ENCODE measurements around the gene OVCH1.

The OVCH1 gene

GRCh38 chr12:29497588-29497987 lies at the start of gene OVCH1:
Gene OVCH1, minus strand, starts transcription at chr12:29497686. Its CDS starts 0 bp downstream, at chr12:29497686.
- H3K4me3 ChIP-seq (ENCODE audit: low read depth, low read length): no peak within 1 kb of the TSS
- TF ChIP-seq, protein P1, sequence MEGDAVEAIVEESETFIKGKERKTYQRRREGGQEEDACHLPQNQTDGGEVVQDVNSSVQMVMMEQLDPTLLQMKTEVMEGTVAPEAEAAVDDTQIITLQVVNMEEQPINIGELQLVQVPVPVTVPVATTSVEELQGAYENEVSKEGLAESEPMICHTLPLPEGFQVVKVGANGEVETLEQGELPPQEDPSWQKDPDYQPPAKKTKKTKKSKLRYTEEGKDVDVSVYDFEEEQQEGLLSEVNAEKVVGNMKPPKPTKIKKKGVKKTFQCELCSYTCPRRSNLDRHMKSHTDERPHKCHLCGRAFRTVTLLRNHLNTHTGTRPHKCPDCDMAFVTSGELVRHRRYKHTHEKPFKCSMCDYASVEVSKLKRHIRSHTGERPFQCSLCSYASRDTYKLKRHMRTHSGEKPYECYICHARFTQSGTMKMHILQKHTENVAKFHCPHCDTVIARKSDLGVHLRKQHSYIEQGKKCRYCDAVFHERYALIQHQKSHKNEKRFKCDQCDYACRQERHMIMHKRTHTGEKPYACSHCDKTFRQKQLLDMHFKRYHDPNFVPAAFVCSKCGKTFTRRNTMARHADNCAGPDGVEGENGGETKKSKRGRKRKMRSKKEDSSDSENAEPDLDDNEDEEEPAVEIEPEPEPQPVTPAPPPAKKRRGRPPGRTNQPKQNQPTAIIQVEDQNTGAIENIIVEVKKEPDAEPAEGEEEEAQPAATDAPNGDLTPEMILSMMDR (IDR thresholded peaks at IDR 0.05; ENCODE audit: low read depth, low read length): no peak
- DNase-seq (ENCODE audit: low read depth, low spot score): no peak
- in situ Hi-C loops (cut with HindIII; ENCODE audit: low sequenced_read_pairs): no loop called here

GRCh38 chr12:29547151-29547632 lies 49.7 kb upstream of the OVCH1 start:
- in situ Hi-C loops (cut with HindIII; ENCODE audit: low sequenced_read_pairs): no loop called here
- peak; percentile 40 for DNase-seq (ENCODE audit: low read depth, low spot score)
- TF ChIP-seq, protein P1 (IDR thresholded peaks at IDR 0.05; ENCODE audit: low read depth, low read length): no peak

DNA sequence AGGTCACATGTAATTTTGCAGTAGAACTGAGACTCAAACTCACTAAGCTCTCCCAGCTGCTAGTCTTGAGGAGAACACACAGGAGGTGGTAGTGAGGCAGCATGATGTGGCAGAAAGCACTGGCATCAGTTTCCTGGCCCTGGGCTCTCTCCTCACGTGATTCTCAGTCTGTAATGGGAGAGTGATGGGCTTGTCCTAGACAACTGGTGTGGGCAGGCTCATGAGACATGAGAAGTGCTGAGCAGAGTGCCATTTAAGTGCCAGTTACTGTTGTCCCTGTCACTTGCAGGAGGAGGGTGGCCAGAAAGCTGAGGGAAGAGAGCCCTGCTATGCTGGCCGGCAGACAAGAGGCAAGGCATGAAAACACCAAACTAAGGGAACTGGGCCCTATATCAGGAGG lies 48.5 kb upstream of the OVCH1 start:
- DNase-seq (ENCODE audit: low read depth, low spot score): no peak
- in situ Hi-C loops (cut with HindIII; ENCODE audit: low sequenced_read_pairs): no loop called here
- H3K4me3 ChIP-seq (ENCODE audit: low read depth, low read length): no peak overlapping the region
- TF ChIP-seq, protein P1 (IDR thresholded peaks at IDR 0.05; ENCODE audit: low read depth, low read length): no peak

More at GRCh38 chr12:29547151-29547632, 49.7 kb upstream of the OVCH1 start:
- no peak overlapping the region for H3K4me3 ChIP-seq (ENCODE audit: low read depth, low read length)

DNA sequence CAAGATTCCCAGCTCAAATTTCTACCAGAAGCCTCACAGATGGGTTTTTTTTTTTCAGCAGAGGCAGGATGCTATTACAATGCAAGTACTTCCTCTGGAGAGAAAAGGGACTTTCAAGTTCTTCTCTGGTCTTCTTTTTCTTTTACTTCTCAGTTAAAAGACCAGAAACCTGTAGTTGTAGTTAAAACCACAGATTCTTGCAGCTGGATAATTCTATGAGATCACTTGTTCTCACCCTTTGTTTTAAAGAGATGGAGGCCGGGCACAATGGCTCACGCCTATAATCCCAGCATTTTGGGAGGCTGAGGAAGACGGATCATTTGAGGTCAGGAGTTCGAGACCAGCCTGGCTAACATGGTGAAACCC lies 47.6 kb upstream of the OVCH1 start:
- H3K4me3 ChIP-seq (ENCODE audit: low read depth, low read length): no peak overlapping the region
- TF ChIP-seq, protein P1 (IDR thresholded peaks at IDR 0.05; ENCODE audit: low read depth, low read length): no peak
- DNase-seq (ENCODE audit: low read depth, low spot score): no peak
- in situ Hi-C loops (cut with HindIII; ENCODE audit: low sequenced_read_pairs): no loop called here

DNA sequence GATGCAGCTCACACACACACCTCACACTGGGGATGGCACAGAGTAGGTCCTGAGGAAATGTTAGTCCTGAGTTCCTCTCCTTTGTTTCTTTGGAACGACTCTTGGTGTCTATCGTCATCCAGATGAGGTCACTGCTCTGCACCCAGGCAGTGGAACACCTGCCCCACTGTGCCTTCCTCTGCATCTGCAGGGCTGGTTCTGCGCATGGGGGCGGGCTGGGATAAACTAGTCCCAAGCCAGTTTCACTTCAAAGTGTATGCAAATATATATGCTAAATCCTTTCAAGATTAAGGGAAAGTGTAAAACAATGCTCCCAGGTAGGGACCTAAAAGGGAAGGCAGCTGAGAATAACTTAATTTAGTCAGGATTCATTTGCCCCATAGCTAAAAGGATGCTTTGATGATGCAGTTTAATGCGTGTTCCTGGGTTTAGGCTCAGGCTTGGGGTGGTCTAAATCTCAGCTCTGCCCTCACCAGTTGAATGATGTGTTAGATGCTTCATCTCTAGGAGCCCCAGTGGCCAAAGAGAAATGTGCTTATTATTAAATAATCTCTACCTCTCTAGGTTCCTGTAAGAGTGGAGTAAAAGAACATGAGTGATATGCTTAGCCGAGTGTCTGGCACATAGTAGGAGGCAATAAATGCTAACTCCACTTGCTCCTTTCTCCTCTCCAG lies 47.1 kb upstream of the OVCH1 start:
- no peak for DNase-seq (ENCODE audit: low read depth, low spot score)
- in situ Hi-C loops (cut with HindIII; ENCODE audit: low sequenced_read_pairs): no loop called here
- H3K4me3 ChIP-seq (ENCODE audit: low read depth, low read length): no peak overlapping the region
- TF ChIP-seq, protein P1 (IDR thresholded peaks at IDR 0.05; ENCODE audit: low read depth, low read length): no peak

DNA sequence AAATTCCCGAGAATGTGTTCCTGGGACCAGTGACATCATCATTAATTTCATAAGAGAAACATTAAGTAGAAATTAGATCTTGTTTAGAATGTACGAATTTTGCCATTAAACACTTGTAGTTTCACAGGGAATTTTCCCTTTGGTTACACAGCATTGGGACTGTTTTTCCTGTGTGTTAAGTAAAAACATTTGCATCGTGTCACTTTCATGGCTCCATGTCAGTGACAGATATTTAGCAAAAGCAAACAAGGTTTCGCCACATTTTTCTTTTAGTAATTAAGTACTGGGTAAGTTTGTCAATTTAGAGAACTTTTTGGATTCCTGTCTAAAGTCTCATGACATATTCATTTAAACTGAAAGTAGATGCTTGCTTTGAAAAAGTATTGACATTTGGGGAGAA lies 45.5 kb upstream of the OVCH1 start:
- no peak for DNase-seq (ENCODE audit: low read depth, low spot score)
- in situ Hi-C loops (cut with HindIII; ENCODE audit: low sequenced_read_pairs): no loop called here
- no peak overlapping the region for H3K4me3 ChIP-seq (ENCODE audit: low read depth, low read length)
- TF ChIP-seq, protein P1 (IDR thresholded peaks at IDR 0.05; ENCODE audit: low read depth, low read length): no peak
